HG03521 (cell line): ENCODE results near the gene URM1.
"Not testable (repeated sequence)": the region's sequence is repeated elsewhere in the genome, so short reads cannot be mapped to it uniquely, and the experiment has no call there.

Experiments used
- ATAC-seq: cut with Tn5 transposase; IDR thresholded peaks from one replicate; pipeline ENCODE4 v1.9.1; 2021; ENCODE audit warnings: mild to moderate bottlenecking, moderate library complexity; ENCODE audit not compliant: unreplicated experiment

Gene URM1

DNA sequence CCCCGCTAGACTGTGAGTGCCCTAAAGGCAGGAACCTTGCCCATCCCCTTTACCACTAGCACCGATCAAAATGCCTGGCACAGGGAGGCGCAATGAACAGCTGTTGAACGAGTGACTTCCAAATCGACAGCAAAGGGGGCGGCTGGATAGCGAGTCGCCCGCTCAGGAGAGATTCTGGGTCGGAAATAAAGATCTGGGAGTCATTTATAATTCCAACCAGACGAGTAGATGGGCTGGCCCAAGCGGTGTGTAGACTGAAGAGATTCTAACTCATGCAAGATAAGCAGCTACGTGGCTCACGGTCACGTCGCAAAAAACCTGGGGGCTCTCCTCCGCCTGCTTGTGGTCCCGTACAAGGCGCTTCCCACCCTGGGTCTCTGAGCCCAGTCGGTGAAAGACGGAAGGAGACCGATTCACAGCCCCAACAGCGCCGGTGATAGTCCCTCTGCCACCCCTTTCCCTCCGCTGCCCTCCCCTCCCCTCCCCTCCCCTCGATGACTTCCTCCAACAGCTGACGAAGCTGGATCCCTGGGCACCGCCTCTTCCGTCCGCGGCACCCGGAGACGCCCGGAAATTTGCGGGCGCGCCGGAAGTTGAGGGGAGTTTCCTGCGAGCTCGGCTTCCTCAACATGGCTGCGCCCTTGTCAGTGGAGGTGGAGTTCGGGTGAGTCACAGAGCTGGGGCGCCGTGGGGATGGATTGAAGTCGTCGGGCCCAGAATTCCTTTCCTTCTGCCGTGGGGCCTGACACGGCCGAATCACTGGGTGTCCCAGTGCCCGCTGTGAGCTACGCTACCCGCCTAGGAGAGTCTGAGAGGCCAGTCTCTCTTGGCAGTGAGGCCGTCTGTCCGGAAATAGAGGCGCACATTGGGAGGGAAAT is at the start of gene URM1:
Gene URM1 (plus strand): TSS at position 623 of the 878 bp plus-strand sequence. CDS start 7 bp downstream, at position 630.
- peak; percentile 91 for ATAC-seq

DNA sequence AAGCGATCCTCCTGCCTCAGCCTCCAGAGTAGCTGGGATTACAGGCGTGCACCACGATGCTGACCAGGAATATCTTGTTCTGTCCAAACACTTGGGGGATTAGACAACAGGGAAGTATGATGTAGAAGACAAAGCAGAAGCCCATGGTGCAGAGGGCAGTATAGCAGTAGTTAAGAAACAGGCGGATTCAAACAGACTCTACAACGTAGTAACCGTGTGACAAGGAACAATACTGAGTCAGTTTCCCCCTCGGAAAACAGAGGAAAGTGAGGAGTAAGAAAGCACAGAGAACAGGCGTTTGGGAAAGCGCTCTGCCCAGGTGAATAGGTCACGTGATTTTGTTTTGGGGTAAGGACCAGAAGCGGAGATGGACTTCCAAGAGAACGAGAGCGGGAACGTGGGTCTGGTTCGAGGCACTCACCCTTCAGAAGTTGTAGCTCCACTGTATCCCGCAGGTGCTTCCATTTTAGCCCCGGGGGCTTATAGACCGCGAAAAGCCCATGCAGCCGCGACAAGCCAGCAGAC is 49.2 kb upstream of the URM1 start:
- no peak for ATAC-seq

GRCh38 chr9:128322404-128323211 is 48.6 kb upstream of the URM1 start, which contains the start of the genes COQ4 and TRUB2:
TSS of gene COQ4 (plus strand) at chr9:128322839. CDS start at chr9:128322859, 20 bp downstream.
TSS of gene TRUB2 (minus strand) at chr9:128322447. CDS start at chr9:128322408, 39 bp downstream.
- peak; percentile 82 for ATAC-seq

- ATAC-seq = no peak
Measured at GRCh38 chr9:128323212-128323730, 47.9 kb upstream of the URM1 start.

DNA sequence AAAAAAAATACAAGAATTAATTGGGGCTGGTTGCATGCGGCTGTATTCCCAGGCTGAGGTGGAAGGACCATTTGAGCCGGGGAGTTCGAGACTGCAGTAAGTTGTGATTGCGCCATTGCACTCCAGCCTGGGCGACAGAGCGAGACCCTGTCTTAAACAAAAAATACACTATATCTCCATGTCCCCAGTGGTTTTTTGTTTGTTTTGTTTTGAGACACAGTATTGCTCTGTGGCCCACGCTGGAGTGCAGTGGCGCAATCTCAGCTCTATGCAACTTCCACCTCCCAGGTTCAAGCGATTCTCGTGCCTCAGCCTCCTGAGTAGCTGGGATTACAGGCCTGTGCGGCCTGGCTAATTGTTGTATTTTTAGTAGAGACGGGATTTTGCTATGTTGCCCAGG is 47.4 kb upstream of the URM1 start:
- ATAC-seq = no peak

DNA sequence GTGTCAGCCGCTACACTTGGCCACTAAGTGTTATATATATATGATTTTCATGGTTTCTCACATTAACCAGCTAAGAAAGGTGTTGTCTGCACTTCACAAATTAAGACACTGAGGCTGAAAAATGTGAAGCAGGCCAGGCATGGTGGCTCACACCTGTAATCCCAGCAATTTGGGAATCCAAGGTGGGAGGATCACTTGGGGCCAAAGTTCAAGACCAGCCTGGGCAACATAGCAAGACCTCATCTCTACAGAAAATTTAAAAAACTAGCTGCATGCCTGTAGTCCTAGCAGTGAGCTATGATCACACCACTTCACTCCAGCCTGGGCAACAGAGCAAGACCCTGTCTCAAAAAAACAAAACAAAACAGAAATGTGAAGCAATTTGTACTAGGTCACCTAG is 46.8 kb upstream of the URM1 start:
- ATAC-seq = no peak

- ATAC-seq = no peak
Measured at GRCh38 chr9:128325629-128326028, 45.5 kb upstream of the URM1 start.

- ATAC-seq = no peak
Measured at GRCh38 chr9:128333451-128333869, 37.7 kb upstream of the URM1 start.

- ATAC-seq = no peak
Measured at GRCh38 chr9:128335161-128335560, 36.0 kb upstream of the URM1 start.

DNA sequence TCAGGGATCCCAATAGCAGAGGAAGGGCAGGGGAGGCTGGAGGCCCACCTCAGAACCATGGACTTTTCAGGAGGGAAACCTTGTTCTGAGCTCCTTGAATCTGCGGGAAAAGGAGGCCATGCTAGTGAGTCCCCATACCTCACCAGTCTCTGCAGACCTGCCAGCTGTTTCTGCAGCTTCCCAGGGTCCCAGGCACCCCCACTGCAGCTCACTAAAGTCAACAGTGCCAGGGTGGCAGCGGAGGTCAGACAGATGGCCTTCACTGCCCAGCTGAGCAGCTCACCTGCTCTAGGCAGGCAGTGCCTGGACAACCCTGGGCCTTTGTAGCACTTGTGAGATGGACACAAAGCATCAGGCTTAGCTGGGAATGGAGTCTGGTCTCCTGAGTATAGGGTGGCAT is 35.3 kb upstream of the URM1 start:
- no peak for ATAC-seq

GRCh38 chr9:128337936-128338335 is 33.2 kb upstream of the URM1 start:
- no peak for ATAC-seq

DNA sequence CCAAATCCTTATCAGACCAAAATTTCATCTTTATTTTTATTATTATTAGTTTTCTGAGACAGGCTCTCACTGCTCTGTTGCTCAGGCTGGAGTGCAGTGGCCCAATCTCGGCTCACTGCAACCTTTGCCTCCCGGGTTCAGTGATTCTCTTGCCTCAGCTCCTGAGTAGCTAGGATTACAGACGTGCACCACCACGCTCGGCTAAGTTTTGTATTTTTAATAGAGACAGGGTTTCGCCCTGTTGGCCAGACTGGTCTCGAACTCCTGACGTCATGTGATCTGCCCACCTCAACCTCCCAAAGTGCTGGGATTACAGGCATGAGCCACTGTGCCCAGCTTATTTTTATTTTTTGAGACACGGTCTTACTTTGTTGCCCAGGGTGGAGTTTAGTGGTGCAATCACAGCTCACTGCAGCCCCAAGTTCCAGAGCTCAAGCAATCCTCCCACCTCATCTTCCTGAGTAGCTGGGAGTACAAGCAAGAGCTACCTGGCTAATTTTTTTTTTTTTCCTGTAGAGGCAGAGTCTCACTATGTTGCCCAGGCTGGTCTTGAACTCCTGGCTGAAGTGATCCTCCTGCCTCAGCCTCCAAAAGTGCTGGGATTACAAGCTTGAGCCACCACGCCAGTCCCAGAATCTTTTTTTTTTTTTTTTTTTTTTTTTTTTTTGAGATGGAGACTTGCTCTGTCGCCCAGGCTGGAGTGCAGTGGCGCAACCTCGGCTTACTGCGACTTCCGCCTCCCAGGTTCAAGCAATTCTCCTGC is 32.1 kb upstream of the URM1 start:
- not testable (repeated sequence) for ATAC-seq

- ATAC-seq = peak; percentile 77
Measured at GRCh38 chr9:128339761-128340690, 31.1 kb upstream of the URM1 start, which contains the start of gene SLC27A4. TSS of gene SLC27A4 (plus strand) at chr9:128340527. CDS start at chr9:128343133, 2,606 bp downstream.

- ATAC-seq = no peak
Measured at GRCh38 chr9:128340691-128341434, 30.3 kb upstream of the URM1 start.

DNA sequence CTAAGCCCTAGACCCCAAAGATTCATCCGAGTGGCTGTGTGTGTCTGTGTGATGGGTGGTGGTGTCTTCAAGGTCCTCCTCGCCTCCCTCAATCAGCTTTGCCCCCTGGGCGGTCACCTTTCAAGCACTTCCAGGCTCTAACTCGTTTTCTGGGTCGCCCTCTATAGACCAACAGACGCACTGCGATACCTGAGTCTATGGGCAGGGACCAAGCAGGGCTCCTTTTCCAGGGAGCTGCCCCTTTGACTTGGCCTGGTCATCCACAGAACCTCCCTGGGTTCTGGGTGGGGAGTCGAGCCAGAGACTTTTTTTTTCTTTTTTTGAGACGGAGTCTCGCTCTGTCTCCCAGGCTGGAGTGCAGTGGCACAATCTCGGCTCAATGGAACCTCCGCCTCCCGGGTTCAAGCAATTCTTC is 29.7 kb upstream of the URM1 start:
- peak; percentile 35 for ATAC-seq

GRCh38 chr9:128342971-128343680 is 28.0 kb upstream of the URM1 start:
- no peak for ATAC-seq

GRCh38 chr9:128343855-128344254 is 27.3 kb upstream of the URM1 start:
- ATAC-seq = no peak
